ENCODE measurements around the gene CNIH1.
A peak's percentile ranks its signal among the peaks of the same experiment; 100 is the strongest.
"Not testable (repeated sequence)": the region's sequence is repeated elsewhere in the genome, so short reads cannot be mapped to it uniquely, and the experiment has no call there.

Gene CNIH1

GRCh38 chr14:54435500-54435981 lies 5.6 kb downstream of the CNIH1 start:
- Histone ChIP-seq H3K27ac (ENCODE audit: low read depth, low read length, severe bottlenecking) (peak overlapping the region; percentile 32), H3K9me3 (ENCODE audit: control insufficient read depth, low read length) (no peaks in the 10 kb centered on the region), H3K4me1 (ENCODE audit: control insufficient read depth, insufficient read depth, low read length, poor library complexity, severe bottlenecking) (peaks cover 21% of the 10 kb centered on the region), H3K36me3 (ENCODE audit: control insufficient read depth, insufficient read depth, low read length) (peaks cover 39% of the 10 kb centered on the region), H3K4me3 (ENCODE audit: extremely low read depth, insufficient read depth, low read length, poor library complexity, severe bottlenecking) (no peak overlapping the region)
- 86 to 100% methylated on average over 2 to 4 of the region's 4 CpGs for WGBS, 2 experiments (ENCODE audit: insufficient coverage in 2 of 2)

DNA sequence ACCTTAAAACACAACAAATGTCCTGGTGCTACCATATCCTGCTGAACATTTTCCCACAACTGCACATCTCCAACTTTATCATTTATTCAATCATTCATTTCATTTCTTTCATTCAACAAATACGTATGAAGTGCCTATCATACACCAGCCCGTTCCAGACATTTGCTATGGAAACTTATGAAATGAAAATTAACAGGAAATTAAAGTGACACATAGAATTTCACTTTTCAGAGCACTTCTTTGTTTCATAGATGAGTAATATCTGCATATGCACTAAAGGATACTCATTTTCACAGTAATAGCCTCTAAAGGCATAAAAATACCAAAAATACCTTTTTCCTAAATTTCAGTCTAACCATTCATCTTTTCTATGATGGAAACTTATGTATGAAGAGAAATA lies 12.6 kb downstream of the CNIH1 start:
- H3K27ac ChIP-seq (ENCODE audit: low read depth, low read length, severe bottlenecking), result no peak overlapping the region
- 100% methylated on average over 1 of the region's 2 CpGs; no CpG with 5 or more reads in 1 of the 2 experiments for WGBS, 2 experiments (ENCODE audit: insufficient coverage in 2 of 2)
- H3K36me3 ChIP-seq (ENCODE audit: control insufficient read depth, insufficient read depth, low read length), result peaks cover 55% of the 10 kb centered on the region
- H3K9me3 ChIP-seq (ENCODE audit: control insufficient read depth, low read length), result no peaks in the 10 kb centered on the region
- H3K4me1 ChIP-seq (ENCODE audit: control insufficient read depth, insufficient read depth, low read length, poor library complexity, severe bottlenecking), result no peaks in the 10 kb centered on the region
- H3K4me3 ChIP-seq (ENCODE audit: extremely low read depth, insufficient read depth, low read length, poor library complexity, severe bottlenecking), result no peak overlapping the region

DNA sequence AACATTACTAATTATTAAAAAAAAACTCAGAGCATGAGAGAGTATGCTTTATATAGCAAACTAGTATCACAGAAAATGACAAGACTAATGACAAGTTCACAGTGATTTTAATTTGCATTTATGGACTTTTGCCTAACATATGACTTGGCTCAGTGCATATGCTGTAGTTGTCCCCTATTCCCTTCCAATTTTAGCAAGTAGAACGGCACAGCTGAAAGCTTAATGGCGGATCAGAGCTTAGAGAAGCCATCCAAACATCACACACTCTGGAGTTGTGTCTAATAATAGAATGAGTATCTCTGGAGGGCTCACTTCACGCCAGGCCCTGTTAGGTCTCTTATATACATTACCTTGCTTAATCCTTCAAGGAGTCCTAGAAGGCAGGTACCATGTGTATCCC lies 13.3 kb downstream of the CNIH1 start:
- Histone ChIP-seq H3K36me3 (ENCODE audit: control insufficient read depth, insufficient read depth, low read length) (peaks cover 60% of the 10 kb centered on the region), H3K4me3 (ENCODE audit: extremely low read depth, insufficient read depth, low read length, poor library complexity, severe bottlenecking) (no peak overlapping the region), H3K9me3 (ENCODE audit: control insufficient read depth, low read length) (no peaks in the 10 kb centered on the region), H3K27ac (ENCODE audit: low read depth, low read length, severe bottlenecking) (no peak overlapping the region), H3K4me1 (ENCODE audit: control insufficient read depth, insufficient read depth, low read length, poor library complexity, severe bottlenecking) (no peaks in the 10 kb centered on the region)
- no CpG with 5 or more reads among the region's 3 CpGs for WGBS, 2 experiments (ENCODE audit: insufficient coverage in 2 of 2)

DNA sequence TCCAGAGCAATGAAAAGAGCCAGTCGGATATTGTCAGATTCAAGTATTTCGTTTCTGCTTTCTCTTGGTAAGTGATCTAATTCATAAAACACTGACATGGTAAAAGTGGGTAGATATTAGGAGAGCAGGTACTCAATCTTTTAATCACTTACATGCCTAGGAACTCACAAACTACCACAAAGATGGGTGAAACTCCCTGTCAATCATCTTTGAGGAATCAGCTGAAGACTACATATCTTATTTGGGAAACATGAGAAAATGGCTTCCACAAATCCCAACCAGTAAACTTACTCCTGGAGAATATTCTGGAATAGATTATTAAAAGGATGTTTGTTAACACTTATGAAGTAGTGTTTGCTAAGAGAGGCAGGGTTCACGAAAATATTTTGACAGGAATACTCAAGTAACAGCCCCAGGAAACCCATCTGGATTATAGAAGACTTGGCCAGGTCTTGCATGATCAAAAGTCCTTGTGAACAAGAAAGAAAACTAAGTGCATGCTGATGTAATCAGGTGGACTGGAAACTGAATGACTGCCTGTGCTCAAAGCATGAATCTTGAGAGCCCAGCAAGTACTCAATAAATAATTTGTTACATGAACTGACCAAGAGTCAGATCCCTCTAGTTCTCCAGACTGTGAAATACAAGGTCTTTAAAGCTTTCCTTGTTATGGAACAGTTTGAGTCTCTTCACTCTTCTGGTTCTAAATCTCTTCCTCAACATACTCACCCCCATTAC lies 15.5 kb downstream of the CNIH1 start:
- H3K9me3 ChIP-seq (ENCODE audit: control insufficient read depth, low read length), result no peaks in the 10 kb centered on the region
- H3K4me3 ChIP-seq (ENCODE audit: extremely low read depth, insufficient read depth, low read length, poor library complexity, severe bottlenecking), result no peak overlapping the region
- no peaks in the 10 kb centered on the region for H3K4me1 ChIP-seq (ENCODE audit: control insufficient read depth, insufficient read depth, low read length, poor library complexity, severe bottlenecking)
- H3K27ac ChIP-seq (ENCODE audit: low read depth, low read length, severe bottlenecking), result no peak overlapping the region
- WGBS, 2 experiments (ENCODE audit: insufficient coverage in 2 of 2), result 90 to 93% methylated on average over 1 to 2 of the region's 3 CpGs
- H3K36me3 ChIP-seq (ENCODE audit: control insufficient read depth, insufficient read depth, low read length), result peaks cover 48% of the 10 kb centered on the region

DNA sequence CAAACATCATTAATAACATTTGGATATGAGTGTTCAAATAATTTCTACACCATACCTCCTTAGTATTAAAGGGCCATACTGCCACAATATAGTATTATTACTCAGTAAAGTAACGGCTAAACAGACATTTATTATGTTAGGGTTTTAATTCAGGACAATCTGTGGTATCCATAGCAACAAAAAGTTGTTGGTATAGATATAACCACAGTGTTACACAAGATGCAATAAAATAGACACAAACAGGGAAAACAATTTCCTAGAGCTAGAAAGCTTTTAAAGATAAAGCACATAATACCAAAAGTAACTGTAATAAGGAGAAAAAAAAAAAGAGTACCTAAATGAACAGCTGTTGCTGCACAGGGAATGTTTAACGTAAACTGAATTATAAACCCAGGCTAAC lies 16.1 kb downstream of the CNIH1 start:
- Histone ChIP-seq H3K9me3 (ENCODE audit: control insufficient read depth, low read length) (no peaks in the 10 kb centered on the region), H3K4me3 (ENCODE audit: extremely low read depth, insufficient read depth, low read length, poor library complexity, severe bottlenecking) (no peak overlapping the region), H3K4me1 (ENCODE audit: control insufficient read depth, insufficient read depth, low read length, poor library complexity, severe bottlenecking) (no peaks in the 10 kb centered on the region), H3K27ac (ENCODE audit: low read depth, low read length, severe bottlenecking) (no peak overlapping the region), H3K36me3 (ENCODE audit: control insufficient read depth, insufficient read depth, low read length) (peaks cover 44% of the 10 kb centered on the region)
- no CpG with 5 or more reads among the region's 2 CpGs for WGBS, 2 experiments (ENCODE audit: insufficient coverage in 2 of 2)

DNA sequence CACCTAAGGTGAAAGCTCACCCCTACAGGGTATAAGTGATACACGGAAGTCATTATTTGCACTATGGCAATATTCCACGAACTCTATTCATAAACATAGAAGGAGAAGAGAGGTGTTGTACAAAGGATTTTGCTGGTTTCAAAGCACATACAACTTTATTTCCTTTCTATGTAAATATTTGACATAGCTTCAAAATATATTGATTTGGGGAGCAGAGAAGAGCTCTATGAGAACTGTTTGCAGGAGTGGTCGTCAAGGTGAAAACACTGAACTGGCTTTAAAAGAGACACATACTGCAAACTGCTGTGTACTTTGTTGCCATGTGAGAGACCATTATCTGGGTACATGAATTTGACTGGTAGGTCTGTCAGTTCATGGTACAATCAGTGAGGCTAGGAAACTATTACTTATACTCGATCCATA lies 16.7 kb downstream of the CNIH1 start:
- no peak overlapping the region for H3K4me3 ChIP-seq (ENCODE audit: extremely low read depth, insufficient read depth, low read length, poor library complexity, severe bottlenecking)
- no peaks in the 10 kb centered on the region for H3K9me3 ChIP-seq (ENCODE audit: control insufficient read depth, low read length)
- H3K36me3 ChIP-seq (ENCODE audit: control insufficient read depth, insufficient read depth, low read length), result peaks cover 38% of the 10 kb centered on the region
- H3K4me1 ChIP-seq (ENCODE audit: control insufficient read depth, insufficient read depth, low read length, poor library complexity, severe bottlenecking), result no peaks in the 10 kb centered on the region
- no peak overlapping the region for H3K27ac ChIP-seq (ENCODE audit: low read depth, low read length, severe bottlenecking)
- 84 to 96% methylated on average over 2 of the region's 4 CpGs for WGBS, 2 experiments (ENCODE audit: insufficient coverage in 2 of 2)

DNA sequence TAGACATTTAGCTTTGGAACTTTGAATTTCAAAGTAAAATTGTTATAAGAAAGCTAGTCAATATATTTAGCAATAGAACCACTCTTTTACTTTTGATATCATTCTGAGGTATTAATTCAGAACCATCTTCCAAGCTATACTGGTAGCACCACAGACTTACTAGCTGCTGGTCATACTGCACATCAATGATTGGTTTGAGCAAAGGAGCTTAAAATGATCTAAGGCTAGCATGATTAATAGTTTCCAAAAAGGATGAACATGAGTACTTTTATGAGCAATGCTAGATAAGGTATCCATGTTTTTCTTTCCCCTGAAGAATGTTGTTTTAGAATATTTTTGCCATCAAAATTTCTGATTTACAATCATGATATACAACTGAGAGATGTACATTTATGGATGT lies 17.2 kb downstream of the CNIH1 start:
- Histone ChIP-seq H3K4me3 (ENCODE audit: extremely low read depth, insufficient read depth, low read length, poor library complexity, severe bottlenecking) (no peak overlapping the region), H3K36me3 (ENCODE audit: control insufficient read depth, insufficient read depth, low read length) (peaks cover 33% of the 10 kb centered on the region), H3K4me1 (ENCODE audit: control insufficient read depth, insufficient read depth, low read length, poor library complexity, severe bottlenecking) (no peaks in the 10 kb centered on the region), H3K27ac (ENCODE audit: low read depth, low read length, severe bottlenecking) (no peak overlapping the region), H3K9me3 (ENCODE audit: control insufficient read depth, low read length) (no peaks in the 10 kb centered on the region)

DNA sequence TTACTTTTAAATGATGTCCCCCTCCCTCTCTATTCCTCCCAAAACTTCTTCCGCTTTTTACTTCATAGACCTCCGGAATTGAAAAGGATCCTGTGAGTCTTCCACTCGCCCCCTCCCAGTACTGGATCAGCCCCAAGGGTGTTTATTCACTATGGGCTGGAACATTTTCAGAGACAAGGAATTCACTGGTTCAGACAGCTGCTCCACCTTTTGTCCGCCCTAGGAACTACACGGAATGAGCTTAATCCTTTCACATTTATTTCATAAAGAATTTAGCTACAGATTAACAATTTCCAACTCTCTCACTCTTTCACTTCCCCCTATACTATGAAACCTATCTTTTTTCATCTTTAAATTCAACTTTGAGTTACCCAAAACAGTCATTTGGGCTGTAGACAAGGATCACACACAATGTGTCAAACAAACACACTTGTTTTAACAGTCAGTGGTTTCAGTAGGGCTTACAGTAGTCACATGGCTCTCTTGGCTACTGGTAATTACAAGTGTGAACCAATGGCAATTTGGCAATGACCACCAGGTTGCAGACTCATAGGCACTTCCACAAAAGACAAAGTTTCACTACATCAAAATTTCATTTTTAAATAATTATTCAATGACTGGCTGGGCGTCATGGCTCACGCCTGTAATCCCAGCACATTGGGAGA lies 20.6 kb downstream of the CNIH1 start:
- peaks cover 23% of the 10 kb centered on the region for H3K36me3 ChIP-seq (ENCODE audit: control insufficient read depth, insufficient read depth, low read length)
- H3K27ac ChIP-seq (ENCODE audit: low read depth, low read length, severe bottlenecking), result no peak overlapping the region
- no peaks in the 10 kb centered on the region for H3K4me1 ChIP-seq (ENCODE audit: control insufficient read depth, insufficient read depth, low read length, poor library complexity, severe bottlenecking)
- WGBS, 2 experiments (ENCODE audit: insufficient coverage in 2 of 2), result 51 to 64% methylated on average over 6 to 7 of the region's 7 CpGs
- H3K4me3 ChIP-seq (ENCODE audit: extremely low read depth, insufficient read depth, low read length, poor library complexity, severe bottlenecking), result no peak overlapping the region
- no peaks in the 10 kb centered on the region for H3K9me3 ChIP-seq (ENCODE audit: control insufficient read depth, low read length)

DNA sequence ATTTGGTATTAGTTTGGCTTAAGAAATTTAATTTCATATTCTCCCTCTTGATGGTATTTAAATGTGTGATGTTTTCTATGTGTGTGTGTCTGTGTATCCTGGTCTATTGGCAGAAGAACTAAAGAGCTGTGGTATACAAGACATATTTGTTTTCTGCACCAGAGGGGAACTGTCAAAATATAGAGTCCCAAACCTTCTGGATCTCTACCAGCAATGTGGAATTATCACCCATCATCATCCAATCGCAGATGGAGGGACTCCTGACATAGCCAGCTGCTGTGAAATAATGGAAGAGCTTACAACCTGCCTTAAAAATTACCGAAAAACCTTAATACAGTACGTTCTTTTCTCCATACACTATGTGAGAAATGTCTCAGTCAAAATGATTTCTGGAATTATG lies 29.8 kb downstream of the CNIH1 start:
- Histone ChIP-seq H3K4me1 (ENCODE audit: control insufficient read depth, insufficient read depth, low read length, poor library complexity, severe bottlenecking) (no peaks in the 10 kb centered on the region), H3K27ac (ENCODE audit: low read depth, low read length, severe bottlenecking) (no peak overlapping the region), H3K36me3 (ENCODE audit: control insufficient read depth, insufficient read depth, low read length) (peaks cover 40% of the 10 kb centered on the region), H3K9me3 (ENCODE audit: control insufficient read depth, low read length) (no peaks in the 10 kb centered on the region), H3K4me3 (ENCODE audit: extremely low read depth, insufficient read depth, low read length, poor library complexity, severe bottlenecking) (no peak overlapping the region)
- 43 to 89% methylated on average over 1 of the region's 3 CpGs for WGBS, 2 experiments (ENCODE audit: insufficient coverage in 2 of 2)

GRCh38 chr14:54410215-54410614 lies 31.0 kb downstream of the CNIH1 start:
- Histone ChIP-seq H3K36me3 (ENCODE audit: control insufficient read depth, insufficient read depth, low read length) (peaks cover 40% of the 10 kb centered on the region), H3K27ac (ENCODE audit: low read depth, low read length, severe bottlenecking) (no peak overlapping the region), H3K4me1 (ENCODE audit: control insufficient read depth, insufficient read depth, low read length, poor library complexity, severe bottlenecking) (no peaks in the 10 kb centered on the region), H3K4me3 (ENCODE audit: extremely low read depth, insufficient read depth, low read length, poor library complexity, severe bottlenecking) (no peak overlapping the region), H3K9me3 (ENCODE audit: control insufficient read depth, low read length) (no peaks in the 10 kb centered on the region)
- no CpG with 5 or more reads among the region's 1 CpG for WGBS, 2 experiments (ENCODE audit: insufficient coverage in 2 of 2)

DNA sequence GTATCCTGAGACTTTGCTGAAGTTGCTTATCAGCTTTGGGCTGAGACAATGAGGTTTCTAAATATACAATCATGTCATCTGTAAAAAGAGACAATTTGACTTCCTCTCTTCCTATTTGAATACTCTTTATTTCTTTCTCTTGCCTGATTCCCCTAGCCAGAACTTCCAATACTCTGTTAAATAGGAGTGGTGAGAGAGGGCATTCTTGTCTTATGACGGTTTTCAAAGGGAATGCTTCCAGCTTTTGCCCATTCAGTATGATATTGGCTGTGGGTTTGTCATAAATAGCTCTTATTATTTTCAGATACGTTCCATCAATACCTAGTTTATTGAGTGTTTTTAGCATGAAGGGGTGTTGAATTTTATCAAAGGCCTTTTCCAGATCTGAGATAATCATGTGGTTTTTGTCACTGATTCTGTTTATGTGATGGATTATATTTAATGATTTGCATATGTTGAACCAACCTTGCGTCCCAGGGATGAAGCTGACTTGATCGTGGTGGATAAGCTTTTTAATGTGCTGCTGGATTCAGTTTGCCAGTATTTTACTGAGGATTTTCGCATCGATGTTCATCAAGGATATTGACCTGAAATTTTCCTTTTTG lies 37.7 kb downstream of the CNIH1 start:
- not testable (repeated sequence) for H3K4me3 ChIP-seq (ENCODE audit: extremely low read depth, insufficient read depth, low read length, poor library complexity, severe bottlenecking); H3K4me1 ChIP-seq (ENCODE audit: control insufficient read depth, insufficient read depth, low read length, poor library complexity, severe bottlenecking); H3K9me3 ChIP-seq (ENCODE audit: control insufficient read depth, low read length); H3K27ac ChIP-seq (ENCODE audit: low read depth, low read length, severe bottlenecking)
- 96 to 100% methylated on average over 2 of the region's 6 CpGs for WGBS, 2 experiments (ENCODE audit: insufficient coverage in 2 of 2)
- H3K36me3 ChIP-seq (ENCODE audit: control insufficient read depth, insufficient read depth, low read length), result peaks cover 29% of the 10 kb centered on the region
